H1 (cell line): ENCODE data around the gene ODAD3. TPM values are rescaled to one million over a fixed set of nuclear protein-coding genes. Genes with fewer than 3 reads are reported as not detected.
"Not testable (repeated sequence)": the region's sequence is repeated elsewhere in the genome, so short reads cannot be mapped to it uniquely, and the experiment has no call there.

ENCODE experiments used
- CTCF ChIA-PET: fragments of 300-600 bp; sonication (Branson Sonifier 250); formaldehyde crosslinking; loops from one replicate; lab custom pipeline; 2021; ENCODE audit not compliant: partially characterized antibody; lab: Charles Lee
- POLR2A ChIA-PET: fragments of 300-600 bp; sonication (Branson Sonifier 250); formaldehyde crosslinking; loops from one replicate; lab custom pipeline; 2021; ENCODE audit warnings: inconsistent platforms; ENCODE audit not compliant: partially characterized antibody; lab: Charles Lee
- DNase-seq, 2 experiments: peaks; one replicate each; pipeline versions ENCODE4 v3.0.0 to v3.0.0-alpha.2; 2010 to 2022; ENCODE audit warnings: low spot score in 2 of 2, low read depth in 1 of 2, mixed read lengths in 1 of 2
- FAIRE-seq: peaks from 2 replicates; lab custom pipeline; 2011; peaks lifted over from hg19 to GRCh38; lab: Jason Lieb, UNC
- H2AFZ ChIP-seq: 2 replicates; pipeline ENCODE4 v1.8.1; 2012; ENCODE audit warnings: low read length, inconsistent platforms
- H2AK5ac ChIP-seq: 2 replicates; pipeline ENCODE4 v1.6.1; 2013; ENCODE audit warnings: low read depth, low read length
- H2BK120ac ChIP-seq: replicated peaks from 2 replicates; pipeline ENCODE3; 2013; ENCODE audit warnings: low read depth, low read length, inconsistent platforms
- H2BK12ac ChIP-seq: 2 replicates; pipeline ENCODE4 v1.6.1; 2013; ENCODE audit warnings: low read depth, low read length
- H2BK15ac ChIP-seq: 2 replicates; pipeline ENCODE4 v1.6.1; 2013; ENCODE audit warnings: low read length
- H2BK20ac ChIP-seq: 2 replicates; pipeline ENCODE4 v1.6.1; 2013; ENCODE audit warnings: low read length
- H2BK5ac ChIP-seq: 2 replicates; pipeline ENCODE4 v1.6.1; 2013; ENCODE audit warnings: low read depth, low read length
- H3K14ac ChIP-seq: 2 replicates; pipeline ENCODE4 v1.6.1; 2013; ENCODE audit warnings: inconsistent platforms; ENCODE audit not compliant: insufficient read length
- H3K18ac ChIP-seq: 2 replicates; pipeline ENCODE4 v1.6.1; 2013; ENCODE audit warnings: low read length; ENCODE audit errors: extremely low read depth
- H3K23ac ChIP-seq: 2 replicates; pipeline ENCODE4 v1.6.1; 2013; ENCODE audit warnings: inconsistent platforms; ENCODE audit not compliant: insufficient read length
- H3K23me2 ChIP-seq: 2 replicates; pipeline ENCODE4 v1.6.1; 2013; ENCODE audit warnings: low read depth, low read length
- H3K27ac ChIP-seq: 2 replicates; pipeline ENCODE4 v1.6.1; 2011; ENCODE audit warnings: low read depth, low read length, inconsistent platforms
- H3K27me3 ChIP-seq, 4 experiments: replicated peaks in 1 of 4; 1 replicate in 1 of 4; 2 replicates in 3 of 4; pipeline versions ENCODE4 v1.6.1 to v1.8.1; 2011 to 2013; ENCODE audit warnings: low read length in 3 of 4, mild to moderate bottlenecking in 3 of 4, inconsistent platforms in 2 of 4, mixed read lengths in 2 of 4, moderate library complexity in 1 of 4; ENCODE audit not compliant: control insufficient read depth in 3 of 4, insufficient read depth in 3 of 4; ENCODE audit errors: extremely low read depth in 1 of 4
- H3K36me3 ChIP-seq, 4 experiments: 2 replicates each; pipeline versions ENCODE4 v1.6.1 to v1.8.1; 2011 to 2013; ENCODE audit warnings: mild to moderate bottlenecking in 4 of 4, low read length in 3 of 4, moderate library complexity in 2 of 4, control low read depth in 1 of 4, inconsistent platforms in 1 of 4; ENCODE audit not compliant: insufficient read depth in 4 of 4, control insufficient read depth in 2 of 4
- H3K4ac ChIP-seq: replicated peaks from 2 replicates; pipeline ENCODE3; 2013; ENCODE audit warnings: low read length, low read depth, mixed read lengths, inconsistent platforms; ENCODE audit not compliant: insufficient read length
- H3K4me1 ChIP-seq, 4 experiments: replicated peaks in 1 of 4; 1 replicate in 1 of 4; 2 replicates in 3 of 4; pipeline versions ENCODE4 v1.6.1 to v1.8.1; 2011 to 2013; ENCODE audit warnings: low read length in 3 of 4, inconsistent platforms in 2 of 4, mixed read lengths in 1 of 4; ENCODE audit not compliant: insufficient read depth in 4 of 4, control insufficient read depth in 3 of 4
- H3K4me2 ChIP-seq, 2 experiments: 2 replicates each; pipeline versions ENCODE4 v1.6.1 to v1.8.1; 2011 to 2013; ENCODE audit warnings: low read depth in 2 of 2, low read length in 2 of 2, control low read depth in 1 of 2, inconsistent platforms in 1 of 2, mild to moderate bottlenecking in 1 of 2; ENCODE audit not compliant: insufficient read depth in 1 of 2
- H3K4me3 ChIP-seq, 4 experiments: fragments of 200-600, 300-600 bp in 1 of 4; sonication (generic), shearing (Covaris generic), sonication (Bioruptor Twin) in 1 of 4; 2 replicates each; pipeline versions ENCODE4 v1.5.1 to v1.8.1; 2011 to 2016; ENCODE audit warnings: low read length in 4 of 4, low read depth in 3 of 4, control low read depth in 2 of 4, inconsistent platforms in 2 of 4, mild to moderate bottlenecking in 2 of 4, mixed read lengths in 1 of 4, moderate library complexity in 1 of 4; ENCODE audit not compliant: insufficient read depth in 2 of 4; ENCODE audit errors: extremely low read depth in 1 of 4
- H3K56ac ChIP-seq: replicated peaks from 2 replicates; pipeline ENCODE3; 2013; ENCODE audit warnings: low read depth, mild to moderate bottlenecking, mixed read lengths, low read length, inconsistent platforms; ENCODE audit not compliant: insufficient read length
- H3K79me1 ChIP-seq: 2 replicates; pipeline ENCODE4 v1.6.1; 2013; ENCODE audit warnings: low read depth, low read length, control low read depth
- H3K79me2 ChIP-seq, 2 experiments: 2 replicates each; pipeline versions ENCODE4 v1.6.1 to v1.8.1; 2012 to 2013; ENCODE audit warnings: low read length in 2 of 2, mild to moderate bottlenecking in 2 of 2, inconsistent platforms in 1 of 2; ENCODE audit not compliant: insufficient read depth in 2 of 2, control insufficient read depth in 1 of 2
- H3K9ac ChIP-seq, 4 experiments: replicated peaks in 1 of 4; 1 replicate in 1 of 4; 2 replicates in 3 of 4; pipeline versions ENCODE4 v1.6.1 to v1.8.1; 2011 to 2013; ENCODE audit warnings: low read depth in 3 of 4, low read length in 3 of 4, control low read depth in 2 of 4, mild to moderate bottlenecking in 2 of 4, moderate library complexity in 2 of 4, inconsistent platforms in 1 of 4; ENCODE audit errors: extremely low read depth in 1 of 4
- H3K9me3 ChIP-seq, 2 experiments: 2 replicates each; pipeline versions ENCODE4 v1.6.1 to v1.8.1; 2012 to 2013; ENCODE audit warnings: mild to moderate bottlenecking in 2 of 2, moderate library complexity in 2 of 2, control low read depth in 1 of 2, inconsistent platforms in 1 of 2, low read depth in 1 of 2, low read length in 1 of 2, mixed read lengths in 1 of 2; ENCODE audit not compliant: insufficient read depth in 2 of 2
- H4K20me1 ChIP-seq, 2 experiments: replicated peaks in 1 of 2; 2 replicates each; pipeline versions ENCODE3 to v1.8.1; 2011 to 2013; ENCODE audit warnings: inconsistent platforms in 2 of 2, low read length in 2 of 2, mild to moderate bottlenecking in 1 of 2; ENCODE audit not compliant: insufficient read depth in 2 of 2, control insufficient read depth in 1 of 2
- H4K5ac ChIP-seq: 2 replicates; pipeline ENCODE4 v1.6.1; 2013; ENCODE audit warnings: low read length, low read depth, mixed read lengths, inconsistent platforms; ENCODE audit not compliant: insufficient read length
- H4K8ac ChIP-seq: 2 replicates; pipeline ENCODE4 v1.8.0; 2013; ENCODE audit warnings: mild to moderate bottlenecking, moderate library complexity, low read length, inconsistent platforms; ENCODE audit not compliant: insufficient read depth; ENCODE audit errors: extremely low read depth
- H4K91ac ChIP-seq: replicated peaks from 2 replicates; pipeline ENCODE3; 2013; ENCODE audit warnings: low read length, mixed read lengths, inconsistent platforms; ENCODE audit not compliant: insufficient read length
- WGBS, 2 experiments: shearing (Covaris generic) in 1 of 2; methylation state at CpG; one replicate each; pipeline versions ENCODE4 v1.1.6 to v1.1.7; 2013 to 2015; ENCODE audit warnings: low lambda C conversion rate in 2 of 2, mixed read lengths in 2 of 2, inconsistent platforms in 1 of 2, low coverage in 1 of 2, missing lambda C conversion rate in 1 of 2; ENCODE audit not compliant: insufficient replicate concordance in 2 of 2, insufficient coverage in 1 of 2, insufficient read length in 1 of 2; ENCODE audit errors: extremely low coverage in 1 of 2, missing lambda C conversion rate in 1 of 2; 5-methylcytosine and 5-hydroxymethylcytosine counted together
- polyA plus RNA-seq, 7 experiments: library from polyadenylated mRNA; depleted of rRNA in 3 of 7; stranded (reverse) in 5 of 7; unstranded in 2 of 7; fragments of >200 nt in 5 of 7; fragments of 200-250 nt in 2 of 7; gene quantifications; 1 replicate in 5 of 7; 2 replicates in 1 of 7; 4 replicates in 1 of 7; pipeline versions ENCODE4 v1.2.1 to v1.2.3, GENCODE V29; 2011 to 2013; ENCODE audit warnings: missing spikeins in 2 of 7, mixed read lengths in 2 of 7
- total RNA-seq: library from RNA; stranded (reverse); fragmentation: NEBNext Ultra II Directional; extraction: Animal tissue kit (Norgen Biotek cat#: 25700); gene quantifications from 2 replicates; pipeline ENCODE4 v1.2.1, GENCODE V29; 2021

Gene ODAD3
- total and polyA plus RNA-seq, 2 of the 8 experiments (the other 6 are each of a cell fraction or from before 2014, with no cell fraction given): 2.1 to 2.2 TPM

GRCh38 chr19:11458912-11459311, 24.0 kb upstream of the ODAD3 start:
- FAIRE-seq, H2BK20ac ChIP-seq, H4K8ac ChIP-seq, DNase-seq, H3K79me1 ChIP-seq, H3K4me3 ChIP-seq, H3K9ac ChIP-seq, H3K27me3 ChIP-seq, H3K27ac ChIP-seq, H3K14ac ChIP-seq, H2BK12ac ChIP-seq, H4K91ac ChIP-seq, H3K4me2 ChIP-seq, H4K5ac ChIP-seq, H2BK5ac ChIP-seq, H3K4me1 ChIP-seq, H3K23ac ChIP-seq, H3K4ac ChIP-seq, H3K9me3 ChIP-seq, H3K23me2 ChIP-seq, H3K56ac ChIP-seq, H4K20me1 ChIP-seq, H3K79me2 ChIP-seq, H3K18ac ChIP-seq, H2AFZ ChIP-seq, H2BK120ac ChIP-seq, H2BK15ac ChIP-seq, H3K36me3 ChIP-seq: not testable (repeated sequence)
- ChIA-PET CTCF (interaction anchor here (0.7 to 3.4 kb wide), 11 partner anchors 11 to 78 kb away, joined by 3 to 17 read pairs (median 3); partner anchors contain the start of genes EPOR and ODAD3), POLR2A (interaction anchor here (1.6 to 3.4 kb wide), 2 partner anchors 22 to 65 kb away, joined by 3 to 20 read pairs; partner anchors contain the start of gene ELAVL3)
- 0 out of 2 replicates have a peak overlapping the region, but pooled peaks have one; percentile 53 for H2AK5ac ChIP-seq
- WGBS, 2 experiments: 94% methylated on average over 10 of the region's 11 CpGs; no CpG with 5 or more reads in 1 of the 2 experiments
